DMS153 (cell line): ENCODE measurements around the gene NFS1.
A peak's percentile ranks its signal among the peaks of the same experiment; 100 is the strongest.
"Not testable (repeated sequence)": the region's sequence is repeated elsewhere in the genome, so short reads cannot be mapped to it uniquely, and the experiment has no call there.

Experiments used
- DNase-seq: peaks from one replicate; lab custom pipeline; 2025; lab: John Stamatoyannopoulos, UW

The NFS1 gene

GRCh38 chr20:35699127-35699956 is at the start of gene NFS1, which contains the start of gene ROMO1:
Gene NFS1 (minus strand): TSS chr20:35699352. CDS start chr20:35699288, 64 bp downstream.
Gene ROMO1 (plus strand): TSS chr20:35699405. CDS start chr20:35699633, 228 bp downstream.
- peak; percentile 52 for DNase-seq

- DNase-seq, result not testable (repeated sequence)
Measured at GRCh38 chr20:35744492-35744841, 45.3 kb upstream of the NFS1 start.

GRCh38 chr20:35743693-35744491 is 44.7 kb upstream of the NFS1 start:
- no peak for DNase-seq

- DNase-seq, result no peak
Measured at GRCh38 chr20:35742741-35743523, 43.8 kb upstream of the NFS1 start.

- peak; percentile 100 for DNase-seq
Measured at GRCh38 chr20:35741892-35742740, 43.0 kb upstream of the NFS1 start, which contains the start of gene RBM39. Gene RBM39 (minus strand): TSS chr20:35742260. CDS start chr20:35740874, 1,386 bp downstream.

- no peak for DNase-seq
Measured at GRCh38 chr20:35739294-35740163, 40.4 kb upstream of the NFS1 start.

GRCh38 chr20:35738410-35739179 is 39.4 kb upstream of the NFS1 start:
- DNase-seq, result no peak

GRCh38 chr20:35737865-35738333 is 38.7 kb upstream of the NFS1 start:
- DNase-seq, result no peak

GRCh38 chr20:35735826-35736470 is 36.8 kb upstream of the NFS1 start:
- DNase-seq, result no peak

- no peak for DNase-seq
Measured at GRCh38 chr20:35734777-35735649, 35.9 kb upstream of the NFS1 start.

GRCh38 chr20:35734374-35734773 is 35.2 kb upstream of the NFS1 start:
- no peak for DNase-seq

- no peak for DNase-seq
Measured at GRCh38 chr20:35732644-35732982, 33.5 kb upstream of the NFS1 start.

GRCh38 chr20:35731862-35732643 is 32.9 kb upstream of the NFS1 start:
- DNase-seq, result no peak

- DNase-seq, result no peak
Measured at GRCh38 chr20:35731469-35731788, 32.3 kb upstream of the NFS1 start.

- DNase-seq, result no peak
Measured at GRCh38 chr20:35730583-35731468, 31.7 kb upstream of the NFS1 start.
